CD1c-positive myeloid dendritic cell (primary cell): Measurements from ENCODE around the gene ZNF8.
A peak's percentile ranks its signal among the peaks of the same experiment; 100 is the strongest.
"Not testable (repeated sequence)": the region's sequence is repeated elsewhere in the genome, so short reads cannot be mapped to it uniquely, and the experiment has no call there.

Experiments used
- DNase-seq: peaks from one replicate; pipeline ENCODE4 v3.0.0-alpha.2; 2016; ENCODE audit errors: extremely low spot score

ZNF8 gene

GRCh38 chr19:58296104-58296503 is 17.3 kb downstream of the ZNF8 start:
- DNase-seq: no peak

GRCh38 chr19:58300620-58301019 is 21.9 kb downstream of the ZNF8 start:
- DNase-seq: no peak

- DNase-seq: no peak
Observed at GRCh38 chr19:58304255-58304654, 25.5 kb downstream of the ZNF8 start.

- DNase-seq: no peak
Observed at GRCh38 chr19:58304748-58305064, 26.0 kb downstream of the ZNF8 start.

GRCh38 chr19:58305065-58305931 is 26.5 kb downstream of the ZNF8 start, which contains the start of gene ERVK3-1:
ERVK3-1 (plus strand) TSS chr19:58305377; CDS start chr19:58312169, 6,792 bp downstream.
- peak; percentile 98 for DNase-seq

- DNase-seq: peak; percentile 4
Observed at GRCh38 chr19:58305932-58306323, 27.2 kb downstream of the ZNF8 start.

- DNase-seq: no peak
Observed at GRCh38 chr19:58307736-58308135, 29.0 kb downstream of the ZNF8 start.

GRCh38 chr19:58310685-58311084 is 31.9 kb downstream of the ZNF8 start:
- not testable (repeated sequence) for DNase-seq

- DNase-seq: no peak
Observed at GRCh38 chr19:58311345-58311865, 32.6 kb downstream of the ZNF8 start.

GRCh38 chr19:58315580-58315979 is 36.8 kb downstream of the ZNF8 start:
- no peak for DNase-seq

- DNase-seq: peak; percentile 24
Observed at GRCh38 chr19:58317476-58318072, 38.8 kb downstream of the ZNF8 start.

GRCh38 chr19:58318297-58318696 is 39.5 kb downstream of the ZNF8 start:
- no peak for DNase-seq

GRCh38 chr19:58319241-58319640 is 40.5 kb downstream of the ZNF8 start:
- no peak for DNase-seq

- no peak for DNase-seq
Observed at GRCh38 chr19:58325311-58326022, 46.7 kb downstream of the ZNF8 start.

- DNase-seq: no peak
Observed at GRCh38 chr19:58326501-58326913, 47.8 kb downstream of the ZNF8 start.

- DNase-seq: peak; percentile 96
Observed at GRCh38 chr19:58326914-58327726, 48.4 kb downstream of the ZNF8 start, which contains the start of gene ZSCAN22. ZSCAN22 (plus strand) TSS chr19:58326994; CDS start chr19:58334803, 7,809 bp downstream.

GRCh38 chr19:58328999-58329398 is 50.2 kb downstream of the ZNF8 start:
- no peak for DNase-seq

- DNase-seq: no peak
Observed at GRCh38 chr19:58330458-58330857, 51.7 kb downstream of the ZNF8 start.

GRCh38 chr19:58332697-58333096 is 53.9 kb downstream of the ZNF8 start:
- DNase-seq: peak; percentile 54

- peak; percentile 57 for DNase-seq
Observed at GRCh38 chr19:58334691-58335249, 56.0 kb downstream of the ZNF8 start.

GRCh38 chr19:58335630-58336029 is 56.9 kb downstream of the ZNF8 start:
- DNase-seq: no peak
